GM18907 (cell line): ENCODE results near the gene DUOX2.
"Not testable (repeated sequence)": the region's sequence is repeated elsewhere in the genome, so short reads cannot be mapped to it uniquely, and the experiment has no call there.

Source experiments
- ATAC-seq: cut with Tn5 transposase; IDR thresholded peaks from one replicate; pipeline ENCODE4 v1.9.1; 2021; ENCODE audit warnings: mild to moderate bottlenecking, moderate library complexity; ENCODE audit not compliant: unreplicated experiment

DUOX2 gene

GRCh38 chr15:45139770-45140169 is 25.8 kb upstream of the DUOX2 start:
- ATAC-seq = no peak

- ATAC-seq = no peak
These were observed 25.1 kb upstream of the DUOX2 start for GRCh38 chr15:45138814-45139765.

- no peak for ATAC-seq
These were observed 23.7 kb upstream of the DUOX2 start for GRCh38 chr15:45137703-45138102.

- no peak for ATAC-seq
These were observed 22.4 kb upstream of the DUOX2 start for GRCh38 chr15:45136378-45136764.

GRCh38 chr15:45135705-45136377 is 21.9 kb upstream of the DUOX2 start:
- not testable (repeated sequence) for ATAC-seq

- no peak for ATAC-seq
These were observed 21.0 kb upstream of the DUOX2 start for GRCh38 chr15:45134682-45135604.

GRCh38 chr15:45134046-45134445 is 20.1 kb upstream of the DUOX2 start:
- ATAC-seq = no peak

- no peak for ATAC-seq
These were observed 19.6 kb upstream of the DUOX2 start for GRCh38 chr15:45133561-45133920.

GRCh38 chr15:45132844-45133560 is 19.0 kb upstream of the DUOX2 start:
- no peak for ATAC-seq

- ATAC-seq = no peak
These were observed 17.5 kb upstream of the DUOX2 start for GRCh38 chr15:45131510-45131909.

GRCh38 chr15:45130291-45131000 is 16.5 kb upstream of the DUOX2 start:
- ATAC-seq = no peak

- ATAC-seq = no peak
These were observed 15.7 kb upstream of the DUOX2 start, which contains the start of the genes DUOX1 and DUOXA1 for GRCh38 chr15:45129651-45130129. DUOX1 (plus strand) TSS chr15:45129994; CDS start chr15:45131967, 1,973 bp downstream. DUOXA1 (minus strand) TSS chr15:45129879; CDS start chr15:45123014, 6,865 bp downstream.

GRCh38 chr15:45128971-45129639 is 15.1 kb upstream of the DUOX2 start:
- ATAC-seq = no peak

- no peak for ATAC-seq
These were observed 12.7 kb upstream of the DUOX2 start for GRCh38 chr15:45126535-45127158.

GRCh38 chr15:45123397-45123796 is 9.4 kb upstream of the DUOX2 start:
- no peak for ATAC-seq

GRCh38 chr15:45122719-45123118 is 8.7 kb upstream of the DUOX2 start:
- ATAC-seq = no peak

GRCh38 chr15:45121706-45122417 is 7.9 kb upstream of the DUOX2 start:
- no peak for ATAC-seq

GRCh38 chr15:45121020-45121419 is 7.0 kb upstream of the DUOX2 start:
- no peak for ATAC-seq
